MCF 10A (cell line): ENCODE results near the gene MCM10. TPM values are rescaled to one million over a fixed set of nuclear protein-coding genes. Genes with fewer than 3 reads are reported as not detected.

Experiments used
- BruUV-seq: library from RNA; stranded (reverse); fragments of 400-500 nt; replicated peaks from 2 replicates; lab custom pipeline; 2021; lab: Mats Ljungman, UMichigan
- CTCF ChIA-PET: fragments of 300-600 bp; sonication (Branson Sonifier 250); formaldehyde crosslinking; extraction: SDS; loops from one replicate; lab custom pipeline; 2021; ENCODE audit warnings: antibody characterized with exemption, inconsistent platforms; lab: Yijun Ruan, JAX
- POLR2A ChIA-PET: fragments of 300-600, 350-650 bp; sonication (Branson Sonifier 250); formaldehyde crosslinking; extraction: SDS; loops from one replicate; lab custom pipeline; 2020; ENCODE audit warnings: antibody characterized with exemption, inconsistent platforms; lab: Yijun Ruan, JAX
- DNase-seq: peaks from one replicate; pipeline ENCODE4 v3.0.0-alpha.2; 2018; ENCODE audit not compliant: unreplicated experiment
- H3K27ac Mint-ChIP-seq: one replicate; pipeline ENCODE4 v1.8.0; 2022; ENCODE audit warnings: mild to moderate bottlenecking, low read depth, mixed read lengths; ENCODE audit not compliant: unreplicated experiment
- H3K27me3 Mint-ChIP-seq: one replicate; pipeline ENCODE4 v1.8.0; 2022; ENCODE audit warnings: mixed read lengths; ENCODE audit not compliant: insufficient read depth, unreplicated experiment
- H3K36me3 Mint-ChIP-seq: one replicate; pipeline ENCODE4 v1.8.0; 2022; ENCODE audit warnings: mild to moderate bottlenecking, moderate library complexity, mixed read lengths; ENCODE audit not compliant: insufficient read depth, unreplicated experiment
- H3K4me1 Mint-ChIP-seq: one replicate; pipeline ENCODE4 v1.8.0; 2022; ENCODE audit warnings: mixed read lengths; ENCODE audit not compliant: insufficient read depth, unreplicated experiment
- H3K4me3 Mint-ChIP-seq: one replicate; pipeline ENCODE4 v1.8.0; 2022; ENCODE audit warnings: mild to moderate bottlenecking, moderate library complexity, mixed read lengths; ENCODE audit not compliant: unreplicated experiment
- H3K9me3 Mint-ChIP-seq: one replicate; pipeline ENCODE4 v1.8.0; 2022; ENCODE audit warnings: mixed read lengths; ENCODE audit not compliant: unreplicated experiment
- intact Hi-C: fragments of 100-400 bp; cut with micrococcal nuclease; formaldehyde crosslinking; loops from 2 replicates; pipeline ENCODE4 v1.14.1; 2022
- total RNA-seq: library from RNA; stranded (reverse); gene quantifications from 2 replicates; pipeline ENCODE4 v1.2.3, GENCODE V29; 2022
- TF ChIP-seq, protein P1 (sequence below): fragments of 200-600 bp; IDR thresholded peaks from one replicate; pipeline ENCODE4 v1.8.0; 2022; ENCODE audit warnings: antibody characterized with exemption, mild to moderate bottlenecking; ENCODE audit not compliant: unreplicated experiment

The MCM10 gene
- total RNA-seq, 1 experiment from 2014 or later = 6.0 TPM

DNA sequence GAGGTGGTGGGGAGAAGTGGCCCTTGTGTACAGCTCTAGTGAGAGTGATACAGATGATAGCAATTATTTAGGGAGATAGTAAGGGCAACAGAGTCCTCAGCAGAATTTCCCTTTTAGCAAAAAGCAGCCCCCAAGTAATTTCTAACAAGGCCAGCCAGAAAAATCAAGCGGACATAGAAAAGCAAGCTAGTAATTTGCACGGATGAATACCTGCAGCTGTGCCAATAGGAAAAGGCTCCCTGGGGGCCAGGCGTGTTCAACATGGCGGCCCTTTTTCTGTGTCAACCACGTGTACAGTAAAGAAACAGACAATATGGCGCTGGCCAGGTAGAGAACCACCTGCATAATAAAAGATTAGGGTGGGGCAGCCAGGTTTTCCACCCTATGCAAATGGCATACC is 7.4 kb downstream of the MCM10 start:
- Mint-ChIP-seq H3K4me3 (no peak overlapping the region), H3K27ac (no peak overlapping the region), H3K36me3 (peaks cover 14% of the 10 kb centered on the region), H3K9me3 (no peaks in the 10 kb centered on the region), H3K27me3 (no peaks in the 10 kb centered on the region), H3K4me1 (peaks cover 2% of the 10 kb centered on the region)
- intact Hi-C loops = no loop called here
- BruUV-seq = no TSS peak
- TF ChIP-seq, protein P1, sequence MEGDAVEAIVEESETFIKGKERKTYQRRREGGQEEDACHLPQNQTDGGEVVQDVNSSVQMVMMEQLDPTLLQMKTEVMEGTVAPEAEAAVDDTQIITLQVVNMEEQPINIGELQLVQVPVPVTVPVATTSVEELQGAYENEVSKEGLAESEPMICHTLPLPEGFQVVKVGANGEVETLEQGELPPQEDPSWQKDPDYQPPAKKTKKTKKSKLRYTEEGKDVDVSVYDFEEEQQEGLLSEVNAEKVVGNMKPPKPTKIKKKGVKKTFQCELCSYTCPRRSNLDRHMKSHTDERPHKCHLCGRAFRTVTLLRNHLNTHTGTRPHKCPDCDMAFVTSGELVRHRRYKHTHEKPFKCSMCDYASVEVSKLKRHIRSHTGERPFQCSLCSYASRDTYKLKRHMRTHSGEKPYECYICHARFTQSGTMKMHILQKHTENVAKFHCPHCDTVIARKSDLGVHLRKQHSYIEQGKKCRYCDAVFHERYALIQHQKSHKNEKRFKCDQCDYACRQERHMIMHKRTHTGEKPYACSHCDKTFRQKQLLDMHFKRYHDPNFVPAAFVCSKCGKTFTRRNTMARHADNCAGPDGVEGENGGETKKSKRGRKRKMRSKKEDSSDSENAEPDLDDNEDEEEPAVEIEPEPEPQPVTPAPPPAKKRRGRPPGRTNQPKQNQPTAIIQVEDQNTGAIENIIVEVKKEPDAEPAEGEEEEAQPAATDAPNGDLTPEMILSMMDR = no peak
- ChIA-PET CTCF (interaction anchor here (0.6 to 0.9 kb wide), 3 partner anchors 8 to 1319 kb away, joined by 3 read pairs; no protein-coding TSS in a partner anchor), POLR2A (no interaction called here)
- DNase-seq = no peak

DNA sequence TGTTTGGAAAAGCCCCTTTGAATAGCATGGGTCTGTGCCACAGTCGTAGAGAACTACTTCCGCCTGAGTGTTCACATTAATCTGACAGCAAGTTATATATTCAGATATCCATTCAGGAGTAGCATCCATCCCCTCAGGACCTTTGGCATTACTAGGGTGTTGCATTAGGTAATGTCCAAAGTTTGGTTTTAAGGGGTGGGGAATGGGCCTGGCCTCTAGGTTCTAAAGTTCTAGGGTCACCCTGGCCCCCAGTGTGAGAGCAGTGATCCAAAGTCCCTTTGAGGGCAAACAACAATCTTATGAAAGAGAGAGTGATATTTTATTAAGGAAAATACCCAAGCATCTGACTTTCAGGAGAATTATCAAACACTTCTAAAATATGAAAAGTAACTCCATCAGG is 12.3 kb downstream of the MCM10 start:
- Mint-ChIP-seq H3K27me3 (no peaks in the 10 kb centered on the region), H3K9me3 (no peaks in the 10 kb centered on the region), H3K4me3 (no peak overlapping the region), H3K27ac (no peak overlapping the region), H3K36me3 (peaks cover 19% of the 10 kb centered on the region), H3K4me1 (no peaks in the 10 kb centered on the region)
- intact Hi-C loops = no loop called here
- BruUV-seq = no TSS peak
- DNase-seq = no peak
- TF ChIP-seq, protein P1 = no peak
- POLR2A ChIA-PET = no interaction called here
- CTCF ChIA-PET = no interaction called here

- peaks cover 7% of the 10 kb centered on the region for H3K36me3 Mint-ChIP-seq
These were observed 19.4 kb downstream of the MCM10 start for GRCh38 chr10:13180788-13181187.

DNA sequence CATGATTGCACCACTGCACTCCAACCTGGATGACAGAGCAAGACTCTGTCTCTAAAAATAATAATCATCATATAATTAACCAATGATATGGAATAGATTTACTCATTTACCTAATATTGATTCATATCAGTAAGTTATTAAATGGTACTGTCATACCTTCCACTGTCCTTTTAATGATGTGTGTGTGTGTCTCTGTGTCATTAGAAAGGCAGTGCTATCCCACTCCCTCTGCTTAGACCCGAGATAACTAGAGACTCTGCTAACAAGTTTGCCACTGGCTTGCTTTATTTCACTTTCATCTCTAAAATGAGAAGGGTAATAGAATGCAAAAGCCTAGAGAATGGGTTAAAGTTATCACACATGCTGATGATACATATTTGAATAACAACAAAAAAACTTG is 21.1 kb downstream of the MCM10 start:
- DNase-seq = no peak
- TF ChIP-seq, protein P1 = no peak
- Mint-ChIP-seq H3K36me3 (peaks cover 7% of the 10 kb centered on the region), H3K9me3 (no peaks in the 10 kb centered on the region), H3K27me3 (no peaks in the 10 kb centered on the region), H3K4me3 (no peak overlapping the region), H3K27ac (no peak overlapping the region), H3K4me1 (no peaks in the 10 kb centered on the region)
- ChIA-PET CTCF (interaction anchor here (0.6 kb wide), 1 partner anchor 26 kb away, joined by 3 read pairs; no protein-coding TSS in a partner anchor), POLR2A (no interaction called here)
- no TSS peak for BruUV-seq
- intact Hi-C loops = no loop called here

More at GRCh38 chr10:13180788-13181187, 19.4 kb downstream of the MCM10 start:
- Mint-ChIP-seq H3K9me3 (no peaks in the 10 kb centered on the region), H3K27me3 (no peaks in the 10 kb centered on the region), H3K4me3 (no peak overlapping the region), H3K27ac (peak overlapping the region; percentile 6), H3K4me1 (no peaks in the 10 kb centered on the region)
- POLR2A ChIA-PET = no interaction called here
- BruUV-seq = no TSS peak
- no peak for DNase-seq
- TF ChIP-seq, protein P1 = no peak
- intact Hi-C loops = no loop called here
- CTCF ChIA-PET = interaction anchor here (1.1 to 1.3 kb wide), 2 partner anchors 19 to 24 kb away, joined by 3 read pairs; partner anchors contain the start of gene MCM10
